Stimulated activated CD8-positive, alpha-beta memory T cell treated with anti-CD3 and anti-CD28 coated beads, Interleukin-12 subunit alpha, Interleukin-12 subunit beta, amount 100 ng/mL, for 4 hours (primary cell): ENCODE measurements around the gene SSB.
"Not testable (repeated sequence)": the region's sequence is repeated elsewhere in the genome, so short reads cannot be mapped to it uniquely, and the experiment has no call there.

Experiments
- DNase-seq: peaks from one replicate; pipeline ENCODE4 v3.0.0-alpha.2; 2020; ENCODE audit warnings: low read depth

SSB gene

DNA sequence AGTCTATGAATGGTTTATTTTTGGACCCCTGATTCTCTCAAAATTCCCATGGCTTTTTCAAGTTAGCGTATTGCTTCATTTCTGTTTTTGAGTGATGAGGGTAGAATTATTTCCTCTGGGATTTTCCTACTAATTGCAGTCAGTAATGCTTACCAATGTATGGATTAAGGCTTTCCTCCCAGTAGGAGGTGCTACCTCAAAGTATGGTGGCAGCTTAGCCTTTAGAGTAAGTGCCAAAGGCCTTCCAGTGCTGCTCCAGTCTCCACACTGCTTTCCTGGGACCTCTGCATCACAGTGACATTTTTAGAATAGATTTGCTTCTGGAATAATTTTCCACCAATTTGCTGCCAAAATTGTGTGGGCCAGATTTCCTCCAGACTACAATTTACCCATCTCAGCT is 16.2 kb upstream of the SSB start:
- DNase-seq, result no peak

- no peak for DNase-seq
These were observed 8.1 kb upstream of the SSB start for GRCh38 chr2:169790581-169790980.

GRCh38 chr2:169795181-169795580 is 3.5 kb upstream of the SSB start:
- no peak for DNase-seq

GRCh38 chr2:169796441-169796840 is 2.2 kb upstream of the SSB start:
- no peak for DNase-seq

DNA sequence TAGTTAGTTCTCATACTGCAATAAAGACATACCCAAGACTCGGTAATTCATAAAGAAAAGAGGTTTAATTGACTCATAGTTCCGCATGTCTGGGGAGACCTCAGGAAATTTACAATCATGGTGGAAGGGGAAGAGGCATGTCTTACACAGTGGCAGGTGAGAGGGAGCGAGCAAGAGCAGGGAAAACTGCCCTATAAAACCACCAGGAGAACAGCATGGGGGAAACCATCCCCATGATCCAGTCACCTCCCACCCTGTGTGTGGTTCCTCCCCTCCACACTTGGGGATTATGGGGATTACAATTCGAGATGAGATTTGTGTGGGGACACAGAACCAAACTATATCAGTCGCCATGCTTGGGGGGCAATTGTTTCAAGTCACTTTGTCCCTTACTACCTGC is 1.1 kb upstream of the SSB start:
- DNase-seq, result no peak

DNA sequence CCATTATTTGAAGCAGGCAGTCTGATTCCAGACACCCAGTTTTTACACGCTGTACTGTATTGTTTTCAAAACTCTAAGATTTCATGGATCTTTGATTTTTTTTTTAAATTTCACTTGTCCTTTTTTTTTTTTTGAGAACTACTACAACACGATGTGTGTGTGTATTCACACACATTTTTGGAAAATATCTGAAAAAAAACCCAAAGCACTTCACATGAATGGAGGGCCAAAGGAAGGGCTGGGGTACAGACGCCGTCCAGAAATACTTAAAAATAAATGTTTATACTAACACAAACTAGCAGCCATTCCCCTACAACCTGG is 314 bp upstream of the SSB start:
- no peak for DNase-seq

- no peak for DNase-seq
These were observed 4.8 kb downstream of the SSB start for GRCh38 chr2:169803480-169803879.

DNA sequence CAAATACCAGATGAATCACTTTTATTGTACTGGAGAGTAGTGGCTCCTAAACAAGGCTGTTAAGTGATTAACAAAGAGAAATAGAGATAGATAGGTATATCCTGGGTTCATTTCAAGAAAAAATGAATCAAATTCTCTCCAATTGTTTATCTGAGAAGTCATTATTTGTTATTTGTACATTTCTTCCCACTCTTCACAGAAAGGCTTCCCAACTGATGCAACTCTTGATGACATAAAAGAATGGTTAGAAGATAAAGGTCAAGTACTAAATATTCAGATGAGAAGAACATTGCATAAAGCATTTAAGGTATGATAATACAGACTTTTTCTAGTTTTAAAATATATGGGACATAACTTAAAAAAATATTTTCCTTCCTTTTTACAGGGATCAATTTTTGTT is 7.9 kb downstream of the SSB start:
- no peak for DNase-seq

GRCh38 chr2:169808221-169808620 is 9.6 kb downstream of the SSB start:
- DNase-seq, result no peak

- no peak for DNase-seq
These were observed 17.2 kb downstream of the SSB start for GRCh38 chr2:169815849-169816248.

GRCh38 chr2:169816961-169817360 is 18.3 kb downstream of the SSB start:
- DNase-seq, result not testable (repeated sequence)

GRCh38 chr2:169817369-169817768 is 18.7 kb downstream of the SSB start:
- DNase-seq, result not testable (repeated sequence)

GRCh38 chr2:169818241-169818640 is 19.6 kb downstream of the SSB start:
- no peak for DNase-seq

GRCh38 chr2:169819106-169819505 is 20.4 kb downstream of the SSB start:
- no peak for DNase-seq

GRCh38 chr2:169820101-169820500 is 21.4 kb downstream of the SSB start:
- not testable (repeated sequence) for DNase-seq

DNA sequence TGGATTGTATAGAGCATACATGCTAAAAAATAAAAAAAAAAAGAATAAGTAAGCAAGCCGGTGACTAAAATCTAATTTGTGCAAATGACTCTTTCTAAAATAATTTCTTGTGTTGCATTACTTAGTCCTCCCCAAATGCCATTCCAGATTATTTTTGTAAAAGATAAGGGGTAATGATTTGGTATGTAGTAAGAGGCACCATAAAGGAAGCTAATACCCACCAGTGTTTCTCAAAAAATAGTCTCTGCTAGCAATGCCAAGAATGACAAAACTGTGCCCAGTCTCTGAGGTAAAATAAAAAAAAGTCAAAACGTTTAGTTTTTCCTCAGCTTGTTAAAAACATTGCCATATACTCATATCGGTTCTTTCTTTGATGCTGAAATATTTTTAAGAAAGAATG is 23.4 kb downstream of the SSB start:
- no peak for DNase-seq

DNA sequence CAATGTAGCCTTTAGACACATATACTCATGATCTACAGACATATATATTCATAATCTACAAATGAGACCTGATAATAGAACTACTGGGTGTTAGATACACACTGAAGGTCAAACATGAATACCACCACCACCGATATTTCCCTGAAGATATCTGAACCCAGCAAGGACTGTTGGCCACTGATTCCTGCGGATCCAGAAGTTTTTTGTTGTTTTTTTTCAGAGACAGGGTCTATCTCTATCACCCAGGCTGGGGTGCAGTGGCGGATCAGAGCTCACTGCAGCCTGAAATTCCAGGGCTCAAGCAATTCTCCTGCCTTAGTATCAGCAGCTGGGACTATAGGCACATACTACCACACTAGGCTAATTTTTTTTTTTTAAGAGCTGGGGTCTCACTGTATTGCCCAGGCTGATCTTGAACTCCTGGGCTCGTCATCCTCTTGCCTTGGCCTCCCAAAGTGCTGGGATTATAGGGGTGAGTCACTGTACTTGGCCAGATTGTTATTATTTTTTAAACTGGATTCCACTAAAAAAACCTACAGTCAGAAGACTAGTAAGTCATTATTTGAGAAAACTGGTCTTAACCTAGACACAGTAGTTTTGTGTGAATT is 24.2 kb downstream of the SSB start:
- no peak for DNase-seq

- no peak for DNase-seq
These were observed 25.3 kb downstream of the SSB start for GRCh38 chr2:169823996-169824372.

GRCh38 chr2:169824373-169825333 is 26.0 kb downstream of the SSB start, which contains the start of gene METTL5:
Gene METTL5 (minus strand): TSS chr2:169824905. CDS start chr2:169824597, 308 bp downstream.
- peak; percentile 69 for DNase-seq

- peak; percentile 83 for DNase-seq
These were observed 28.8 kb downstream of the SSB start, which contains the start of gene UBR3 for GRCh38 chr2:169827272-169828140. Gene UBR3 (plus strand): TSS chr2:169827454. CDS start chr2:169827508, 54 bp downstream.

- peak; percentile 45 for DNase-seq
These were observed 29.6 kb downstream of the SSB start for GRCh38 chr2:169828141-169828811.

GRCh38 chr2:169834401-169834800 is 35.7 kb downstream of the SSB start:
- DNase-seq, result no peak
